Stimulated activated naive CD4-positive, alpha-beta T cell (primary cell): ENCODE data around the gene HRAS.

Experiments
- DNase-seq, 6 experiments: peaks; one replicate each; lab custom pipeline; 2025; lab: John Stamatoyannopoulos, UW

Gene HRAS

DNA sequence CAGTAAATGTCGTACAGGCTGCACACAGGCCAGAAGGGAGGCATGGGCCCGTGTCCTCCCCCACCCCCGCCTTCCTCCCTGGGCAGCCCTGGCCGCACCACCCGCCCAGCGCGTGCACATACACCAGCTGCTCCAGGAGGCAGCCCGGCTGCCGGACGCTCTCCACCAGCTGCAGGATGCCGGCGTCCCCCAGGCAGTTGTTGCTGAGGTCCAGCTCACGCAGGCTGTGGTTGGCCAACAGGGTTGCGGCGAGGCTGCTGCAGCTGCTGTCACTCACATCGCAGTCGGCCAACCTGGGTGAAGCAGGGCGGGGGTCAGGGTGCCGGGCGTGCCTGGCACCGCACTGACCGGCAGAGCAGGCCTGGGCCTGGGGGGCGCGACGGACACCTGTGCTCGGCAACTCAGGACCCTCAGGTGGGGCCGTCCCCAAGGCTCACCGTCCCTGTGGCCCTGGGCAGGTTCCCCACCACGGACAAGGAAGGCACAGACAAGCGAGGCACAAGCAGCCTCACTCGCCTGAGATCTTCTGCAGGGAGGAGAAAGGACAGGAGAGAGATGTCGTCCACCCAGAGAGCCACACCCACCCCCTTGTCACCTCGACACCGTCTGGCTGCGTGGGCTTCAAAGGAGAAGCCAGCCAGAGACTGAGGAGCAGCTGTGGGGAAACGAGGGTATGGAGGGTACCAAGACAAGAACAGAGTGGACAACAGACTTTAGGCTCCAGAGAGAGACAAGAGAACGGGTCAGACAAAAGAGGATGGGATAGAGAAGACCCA, 40.4 kb downstream of the HRAS start:
- DNase-seq: no peak

GRCh38 chr11:492427-493226, 42.7 kb downstream of the HRAS start:
- no peak for DNase-seq

DNA sequence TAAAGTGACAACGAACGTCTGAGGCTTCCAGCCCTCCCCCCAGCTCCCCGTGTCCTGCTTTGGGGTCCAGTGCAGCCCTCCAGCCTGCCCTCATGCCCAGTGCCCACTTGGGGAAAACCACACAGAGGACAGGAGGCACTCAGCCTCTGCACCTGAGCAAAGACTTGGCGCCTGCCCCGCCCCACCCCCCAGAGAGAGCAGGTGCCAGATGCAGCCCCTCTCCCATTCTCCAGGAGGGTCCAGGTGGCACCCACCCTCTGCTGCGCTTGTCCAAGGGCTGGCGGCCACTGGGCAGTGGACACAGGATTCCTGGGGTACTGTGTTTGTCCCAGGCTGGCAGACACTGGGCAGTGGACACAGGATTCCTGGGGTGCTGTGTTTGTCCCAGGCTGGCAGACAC, 44.0 kb downstream of the HRAS start:
- no peak for DNase-seq

GRCh38 chr11:490930-491260, 44.5 kb downstream of the HRAS start:
- DNase-seq: no peak

- no peak for DNase-seq
These were observed 45.0 kb downstream of the HRAS start for GRCh38 chr11:490186-490929.

- DNase-seq: no peak
These were observed 45.7 kb downstream of the HRAS start for GRCh38 chr11:489610-490185.

DNA sequence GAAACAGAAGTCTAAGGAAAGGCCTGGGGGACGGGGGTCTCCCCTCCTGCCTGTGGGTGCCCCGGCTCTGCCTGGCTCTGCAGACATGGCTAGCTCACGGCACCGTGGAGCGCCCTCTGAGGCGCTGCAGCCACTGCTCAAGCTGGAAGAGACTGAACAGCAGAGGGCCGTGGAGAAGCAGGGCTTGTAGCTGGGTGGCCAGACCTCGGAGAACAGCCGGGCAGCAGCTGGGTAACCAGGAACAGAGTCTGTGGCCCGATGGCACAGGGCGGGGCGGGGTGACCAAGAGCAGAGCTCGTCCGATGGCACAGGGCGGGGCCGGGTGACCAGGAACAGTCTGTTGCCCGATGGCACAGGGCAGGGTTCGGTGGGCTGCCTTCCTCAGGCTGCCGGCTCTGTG, 46.4 kb downstream of the HRAS start:
- no peak for DNase-seq

GRCh38 chr11:488579-488978, 46.8 kb downstream of the HRAS start:
- DNase-seq: no peak

DNA sequence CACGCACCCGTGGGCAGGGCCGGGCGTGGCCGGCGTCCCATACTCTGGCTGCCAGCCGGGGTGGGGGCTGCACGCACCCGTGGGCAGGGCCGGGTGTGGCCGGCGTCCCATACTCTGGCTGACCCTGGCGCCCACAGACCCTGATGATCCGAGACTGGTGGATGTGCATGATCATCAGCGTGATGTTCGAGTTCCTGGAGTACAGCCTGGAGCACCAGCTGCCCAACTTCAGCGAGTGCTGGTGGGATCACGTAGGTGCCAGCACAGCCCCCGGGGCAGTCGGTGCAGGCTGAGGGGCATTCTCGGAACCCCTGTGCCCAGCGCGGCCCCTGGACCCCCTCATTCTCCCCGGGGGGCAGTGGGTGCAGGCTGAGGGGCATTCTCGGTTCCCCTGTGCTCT, 47.3 kb downstream of the HRAS start:
- DNase-seq: no peak

DNA sequence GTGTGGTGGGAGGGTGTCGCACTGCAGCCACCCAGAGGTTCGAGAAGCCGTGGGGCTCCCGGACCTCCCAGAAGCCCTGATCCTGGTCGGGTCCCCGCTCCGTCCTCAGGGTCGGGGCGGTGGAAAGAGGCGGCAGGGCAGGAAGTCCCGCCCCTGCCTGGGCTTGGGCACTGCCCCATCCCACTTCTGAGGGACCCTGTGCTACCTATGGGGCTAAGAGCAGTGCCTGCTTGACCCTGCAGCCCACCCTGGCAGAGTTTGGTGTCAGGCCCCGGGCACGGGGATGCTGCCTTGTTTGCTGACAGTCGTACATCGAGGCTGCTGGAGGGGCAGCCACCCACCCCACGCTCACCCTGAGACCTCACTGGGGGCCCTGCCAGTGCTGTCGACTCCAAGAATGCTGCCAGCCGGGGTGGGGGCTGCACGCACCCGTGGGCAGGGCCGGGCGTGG, 47.8 kb downstream of the HRAS start:
- no peak for DNase-seq

GRCh38 chr11:486189-486588, 49.2 kb downstream of the HRAS start:
- DNase-seq: no peak

- DNase-seq: no peak
These were observed 50.8 kb downstream of the HRAS start for GRCh38 chr11:484616-485015.
